HepG2 (cell line): ENCODE results near the gene RPL18. TPM values are rescaled to one million over a fixed set of nuclear protein-coding genes. Genes with fewer than 3 reads are reported as not detected.
A peak's percentile ranks its signal among the peaks of the same experiment; 100 is the strongest.

Experiments used
- AHR ChIP-seq: IDR thresholded peaks from 2 replicates; pipeline ENCODE4 v1.6.1; 2018; ENCODE audit warnings: missing genetic modification reagents, missing compliant biosample characterization
- ARID4A ChIP-seq: sonication (generic); formaldehyde crosslinking; IDR thresholded peaks from 2 replicates; pipeline ENCODE4 v1.5.0; 2020; ENCODE audit warnings: mild to moderate bottlenecking, missing genetic modification reagents, borderline replicate concordance
- DPF2 ChIP-seq: sonication (generic); formaldehyde crosslinking; IDR thresholded peaks from 2 replicates; pipeline ENCODE4 v1.4.0; 2020; ENCODE audit warnings: mild to moderate bottlenecking, low read depth, missing genetic modification reagents, borderline replicate concordance
- ERF ChIP-seq: IDR thresholded peaks from 2 replicates; pipeline ENCODE4 v1.6.1; 2018; ENCODE audit warnings: missing biosample characterization, missing genetic modification reagents
- FOXC1 ChIP-seq: sonication (generic); formaldehyde crosslinking; IDR thresholded peaks from 2 replicates; pipeline ENCODE4 v1.8.0; 2022; ENCODE audit warnings: mild to moderate bottlenecking, missing genetic modification reagents, borderline replicate concordance
- FOXP1 ChIP-seq, 2 experiments: fragments of 450-650 bp in 1 of 2; IDR thresholded peaks; 2 replicates each; pipeline ENCODE4 v1.6.1; 2017 to 2018; ENCODE audit warnings: antibody characterized with exemption in 1 of 2
- GABPB1 ChIP-seq: IDR thresholded peaks from 2 replicates; pipeline ENCODE4 v1.6.1; 2016; ENCODE audit warnings: mild to moderate bottlenecking, missing genetic modification reagents, moderate library complexity, missing compliant biosample characterization
- MAX ChIP-seq: IDR thresholded peaks from 2 replicates; pipeline ENCODE4 v1.6.1; 2012; ENCODE audit warnings: inconsistent platforms
- MIER3 ChIP-seq: IDR thresholded peaks from 2 replicates; pipeline ENCODE4 v1.6.1; 2016; ENCODE audit warnings: missing compliant biosample characterization, borderline replicate concordance
- NFRKB ChIP-seq: fragments of 450-650 bp; IDR thresholded peaks from 2 replicates; pipeline ENCODE4 v1.6.1; 2017
- NFYC ChIP-seq: IDR thresholded peaks from 2 replicates; pipeline ENCODE4 v1.6.1; 2016; ENCODE audit warnings: missing genetic modification reagents, missing compliant biosample characterization
- PATZ1 ChIP-seq: sonication (generic); formaldehyde crosslinking; IDR thresholded peaks from 2 replicates; pipeline ENCODE4 v1.4.0; 2020; ENCODE audit warnings: missing genetic modification reagents
- SPEN ChIP-seq: sonication (generic); formaldehyde crosslinking; IDR thresholded peaks from 2 replicates; pipeline ENCODE4 v1.5.1; 2020; ENCODE audit warnings: low read depth, mild to moderate bottlenecking, missing genetic modification reagents
- XRCC5 ChIP-seq: fragments of 200-400 bp; formaldehyde crosslinking; optimal IDR thresholded peaks from 2 replicates; pipeline ENCODE3; 2017; ENCODE audit warnings: mild to moderate bottlenecking, low read length
- YEATS4 ChIP-seq: sonication (generic); formaldehyde crosslinking; IDR thresholded peaks from 2 replicates; pipeline ENCODE4 v1.4.0; 2020; ENCODE audit warnings: missing genetic modification reagents, borderline replicate concordance
- ZC3H13 ChIP-seq: sonication (generic); formaldehyde crosslinking; IDR thresholded peaks from 2 replicates; pipeline ENCODE4 v1.8.1; 2023; ENCODE audit warnings: mild to moderate bottlenecking, missing genetic modification reagents, moderate library complexity
- ZC3H4 ChIP-seq: sonication (generic); formaldehyde crosslinking; IDR thresholded peaks from 2 replicates; pipeline ENCODE4 v1.4.0; 2020; ENCODE audit warnings: missing genetic modification reagents, borderline replicate concordance
- ZFP91 ChIP-seq: sonication (generic); formaldehyde crosslinking; IDR thresholded peaks from 2 replicates; pipeline ENCODE4 v1.9.0; 2022; ENCODE audit warnings: missing genetic modification reagents, mild to moderate bottlenecking, borderline replicate concordance
- ZMYM3 ChIP-seq: sonication (generic); formaldehyde crosslinking; IDR thresholded peaks from 2 replicates; pipeline ENCODE4 v1.5.1; 2020; ENCODE audit warnings: mild to moderate bottlenecking, missing genetic modification reagents
- ZNF256 ChIP-seq: sonication (generic); formaldehyde crosslinking; conservative IDR thresholded peaks from 2 replicates; pipeline ENCODE4 v1.4.0; 2020; ENCODE audit warnings: missing genetic modification reagents
- ZNF33A ChIP-seq: sonication (generic); formaldehyde crosslinking; IDR thresholded peaks from 2 replicates; pipeline ENCODE4 v1.5.1; 2020; ENCODE audit warnings: missing genetic modification reagents, mild to moderate bottlenecking, moderate library complexity, borderline replicate concordance
- ZNF740 ChIP-seq: sonication (generic); formaldehyde crosslinking; IDR thresholded peaks from 2 replicates; pipeline ENCODE4 v1.4.0; 2020; ENCODE audit warnings: missing genetic modification reagents
- ZNF879 ChIP-seq: sonication (generic); formaldehyde crosslinking; IDR thresholded peaks from 2 replicates; pipeline ENCODE4 v1.8.1; 2023; ENCODE audit warnings: missing genetic modification reagents
- polyA plus RNA-seq, 8 experiments: library from polyadenylated mRNA; depleted of rRNA in 3 of 8; stranded (reverse) in 7 of 8; unstranded in 1 of 8; fragments of >200 nt; fragmentation: Illumina TruSeq in 4 of 8; extraction: Trizol in 4 of 8; gene quantifications; 2 replicates each; pipeline versions ENCODE4 v1.2.1 to v1.2.3, GENCODE V29; 2011 to 2016; ENCODE audit warnings: low read depth in 4 of 8, missing spikeins in 1 of 8, mixed read lengths in 1 of 8; ENCODE audit not compliant: insufficient read depth in 1 of 8
- total RNA-seq, 5 experiments: library from RNA; depleted of rRNA; stranded (reverse); fragments of >200 nt; fragmentation: Illumina TruSeq; extraction: Trizol; gene quantifications; 2 replicates each; pipeline ENCODE4 v1.2.3, GENCODE V29; 2016; ENCODE audit warnings: low read depth in 1 of 5

RPL18 gene
- total and polyA plus RNA-seq, 2 of the 13 experiments (the other 11 are each of a cell fraction or from before 2014, with no cell fraction given) = 1,485 to 1,639 TPM

- TF ChIP-seq ZC3H13 (CRISPR knock-in tag) (no peak), DPF2 (CRISPR knock-in tag) (no peak), NFRKB (no peak), ZNF33A (CRISPR knock-in tag) (no peak), ZNF256 (CRISPR knock-in tag) (no peak), FOXC1 (CRISPR knock-in tag) (0 out of 2 replicates have a peak, but pooled peaks have one; percentile 26), XRCC5 (peak; percentile 19), ERF (peak; percentile 51; the same call in 1 of the 2 replicates), ARID4A (CRISPR knock-in tag) (peak; percentile 74; the same call in 1 of the 2 replicates), AHR (CRISPR knock-in tag) (no peak), YEATS4 (CRISPR knock-in tag) (no peak), MAX (peak; percentile 40; the same call in 1 of the 2 replicates), ZC3H4 (CRISPR knock-in tag) (no peak), SPEN (CRISPR knock-in tag) (peak; percentile 47; the same call in 1 of the 2 replicates), FOXP1 (IDR thresholded peaks at IDR 0.05) (no peak), FOXP1 (CRISPR knock-in tag; IDR thresholded peaks at IDR 0.05) (no peak), ZNF879 (no peak), ZNF740 (CRISPR knock-in tag) (no peak), MIER3 (CRISPR knock-in tag) (0 out of 2 replicates have a peak, but pooled peaks have one; percentile 20), NFYC (peak; percentile 82), GABPB1 (CRISPR knock-in tag) (peak; percentile 76), PATZ1 (CRISPR knock-in tag) (peak; percentile 66), ZFP91 (CRISPR knock-in tag) (peak; percentile 54; the same call in 1 of the 2 replicates), ZMYM3 (CRISPR knock-in tag) (no peak)
Observed at GRCh38 chr19:48624067-48624594, 5.2 kb upstream of the RPL18 start (continued).
